KMS-11 (cell line): ENCODE results near the gene TIMM10.

Experiments used
- H2AFZ ChIP-seq: fragments of 200-600 bp; sonication (generic); 2 replicates; pipeline ENCODE4 v1.6.1; 2016; ENCODE audit warnings: antibody characterized with exemption, mixed run types, low read depth
- H3K27ac ChIP-seq: fragments of 200-600 bp; sonication (generic); 2 replicates; pipeline ENCODE4 v1.6.1; 2016; ENCODE audit warnings: mild to moderate bottlenecking, mixed run types
- H3K27me3 ChIP-seq: fragments of 200-600 bp; sonication (generic); 2 replicates; pipeline ENCODE4 v1.6.1; 2017; ENCODE audit warnings: mild to moderate bottlenecking, low read depth, mixed run types, moderate library complexity; ENCODE audit not compliant: insufficient read depth
- H3K36me3 ChIP-seq: fragments of 200-600 bp; sonication (generic); 2 replicates; pipeline ENCODE4 v1.6.1; 2017; ENCODE audit warnings: mild to moderate bottlenecking, mixed run types; ENCODE audit not compliant: insufficient read depth
- H3K4me1 ChIP-seq: fragments of 200-600 bp; sonication (generic); 2 replicates; pipeline ENCODE4 v1.6.1; 2016; ENCODE audit warnings: mild to moderate bottlenecking, low read depth, mixed run types; ENCODE audit not compliant: poor library complexity, severe bottlenecking
- H3K4me2 ChIP-seq: fragments of 200-600 bp; sonication (generic); 2 replicates; pipeline ENCODE4 v1.7.0; 2016; ENCODE audit warnings: mild to moderate bottlenecking, mixed run types
- H3K4me3 ChIP-seq: fragments of 200-600 bp; sonication (generic); IDR thresholded peaks from 2 replicates; pipeline ENCODE4 v1.6.1; 2017; ENCODE audit warnings: low read depth, low read length, mixed read lengths; ENCODE audit not compliant: insufficient read depth
- H3K79me2 ChIP-seq: fragments of 200-600 bp; sonication (generic); 2 replicates; pipeline ENCODE4 v1.6.1; 2016; ENCODE audit warnings: low read depth, mixed run types; ENCODE audit not compliant: insufficient read depth
- H3K9ac ChIP-seq: fragments of 200-600 bp; sonication (generic); 2 replicates; pipeline ENCODE4 v1.6.1; 2016; ENCODE audit warnings: mild to moderate bottlenecking, mixed run types
- H4K20me1 ChIP-seq: fragments of 200-600 bp; sonication (generic); 2 replicates; pipeline ENCODE4 v1.6.1; 2016; ENCODE audit warnings: mild to moderate bottlenecking, mixed run types; ENCODE audit not compliant: insufficient read depth
- TF ChIP-seq, protein P1 (sequence below): fragments of 200-600 bp; sonication (generic); conservative IDR thresholded peaks from 2 replicates; pipeline ENCODE4 v1.6.1; 2017; ENCODE audit warnings: low read depth, mild to moderate bottlenecking, antibody characterized with exemption, low read length, moderate library complexity, mixed read lengths

Gene TIMM10

GRCh38 chr11:57530215-57530595 lies 349 bp downstream of the TIMM10 start:
- Histone ChIP-seq H3K4me1 (peaks cover 26% of the 10 kb centered on the region), H2AFZ (peak overlapping the region; percentile 11; the same call in 1 of the 2 replicates), H4K20me1 (no peaks in the 10 kb centered on the region), H3K27ac (peak overlapping the region; percentile 44; the same call in 1 of the 2 replicates), H3K79me2 (peaks cover 19% of the 10 kb centered on the region), H3K4me3 (no peak overlapping the region), H3K27me3 (no peaks in the 10 kb centered on the region), H3K9ac (peak overlapping the region; percentile 78), H3K4me2 (peak overlapping the region; percentile 77), H3K36me3 (no peaks in the 10 kb centered on the region)
- TF ChIP-seq, protein P1, sequence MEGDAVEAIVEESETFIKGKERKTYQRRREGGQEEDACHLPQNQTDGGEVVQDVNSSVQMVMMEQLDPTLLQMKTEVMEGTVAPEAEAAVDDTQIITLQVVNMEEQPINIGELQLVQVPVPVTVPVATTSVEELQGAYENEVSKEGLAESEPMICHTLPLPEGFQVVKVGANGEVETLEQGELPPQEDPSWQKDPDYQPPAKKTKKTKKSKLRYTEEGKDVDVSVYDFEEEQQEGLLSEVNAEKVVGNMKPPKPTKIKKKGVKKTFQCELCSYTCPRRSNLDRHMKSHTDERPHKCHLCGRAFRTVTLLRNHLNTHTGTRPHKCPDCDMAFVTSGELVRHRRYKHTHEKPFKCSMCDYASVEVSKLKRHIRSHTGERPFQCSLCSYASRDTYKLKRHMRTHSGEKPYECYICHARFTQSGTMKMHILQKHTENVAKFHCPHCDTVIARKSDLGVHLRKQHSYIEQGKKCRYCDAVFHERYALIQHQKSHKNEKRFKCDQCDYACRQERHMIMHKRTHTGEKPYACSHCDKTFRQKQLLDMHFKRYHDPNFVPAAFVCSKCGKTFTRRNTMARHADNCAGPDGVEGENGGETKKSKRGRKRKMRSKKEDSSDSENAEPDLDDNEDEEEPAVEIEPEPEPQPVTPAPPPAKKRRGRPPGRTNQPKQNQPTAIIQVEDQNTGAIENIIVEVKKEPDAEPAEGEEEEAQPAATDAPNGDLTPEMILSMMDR, result no peak

DNA sequence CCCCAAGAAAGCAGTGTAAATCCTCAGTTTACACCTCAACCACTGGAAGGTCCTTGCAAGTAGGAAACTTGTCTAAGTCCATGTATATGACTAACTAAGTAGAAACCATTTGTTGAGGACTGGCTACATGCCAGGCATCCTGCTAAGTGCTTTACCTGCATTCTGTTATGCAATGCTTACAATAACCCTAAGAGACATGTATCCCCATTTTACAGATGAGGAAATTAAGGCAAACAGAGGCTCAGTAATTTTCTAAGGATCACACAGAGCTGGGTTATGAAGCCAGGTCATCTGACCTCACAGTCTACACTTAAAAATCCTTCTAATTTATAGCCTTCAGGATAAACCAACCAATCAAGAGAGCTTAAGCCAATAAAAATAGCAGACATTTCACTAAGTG lies 1.5 kb downstream of the TIMM10 start:
- H3K36me3 ChIP-seq, result no peaks in the 10 kb centered on the region

DNA sequence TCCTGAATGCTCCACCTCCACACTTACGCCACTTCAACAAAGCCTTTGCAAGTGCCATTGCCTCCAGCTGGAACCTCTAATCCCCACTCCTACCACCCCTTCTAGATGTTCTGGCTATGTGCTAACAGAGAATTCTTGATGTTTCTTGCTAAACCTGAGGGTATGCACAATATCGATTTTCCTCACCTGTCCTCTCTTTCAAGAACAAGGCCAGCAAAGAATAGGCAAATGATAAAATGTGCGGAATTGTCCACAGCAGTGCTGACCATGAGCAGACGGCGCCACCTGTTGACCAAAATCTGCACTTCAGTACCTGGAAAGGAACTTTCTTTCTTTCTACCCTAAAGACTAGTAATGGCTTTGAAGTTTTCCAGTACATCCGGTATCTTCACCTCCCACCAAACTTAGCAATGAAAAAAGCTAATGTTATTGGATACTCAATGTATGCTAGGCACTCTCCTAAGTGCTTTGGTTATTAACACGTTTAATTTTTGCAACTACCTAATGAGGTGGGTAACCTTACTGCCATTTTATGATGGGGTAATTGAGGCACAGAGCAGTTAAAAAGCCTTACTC lies 3.4 kb downstream of the TIMM10 start:
- H2AFZ ChIP-seq, result no peak overlapping the region
- TF ChIP-seq, protein P1, result peak; percentile 95
- no peak overlapping the region for H3K27ac ChIP-seq
- H3K9ac ChIP-seq, result no peak overlapping the region
- H3K27me3 ChIP-seq, result no peaks in the 10 kb centered on the region
- no peaks in the 10 kb centered on the region for H4K20me1 ChIP-seq
- H3K4me2 ChIP-seq, result no peak overlapping the region
- peaks cover 19% of the 10 kb centered on the region for H3K79me2 ChIP-seq
- H3K36me3 ChIP-seq, result no peaks in the 10 kb centered on the region
- no peak overlapping the region for H3K4me3 ChIP-seq
- peaks cover 26% of the 10 kb centered on the region for H3K4me1 ChIP-seq

More for the DNA sequence above, 1.5 kb downstream of the TIMM10 start:
- TF ChIP-seq, protein P1, result no peak
- H3K9ac ChIP-seq, result peak overlapping the region; percentile 8; the same call in 1 of the 2 replicates
- no peaks in the 10 kb centered on the region for H3K27me3 ChIP-seq
- H4K20me1 ChIP-seq, result no peaks in the 10 kb centered on the region
- peaks cover 26% of the 10 kb centered on the region for H3K4me1 ChIP-seq
- no peak overlapping the region for H3K27ac ChIP-seq
- H3K4me3 ChIP-seq, result no peak overlapping the region
- H2AFZ ChIP-seq, result no peak overlapping the region
- H3K79me2 ChIP-seq, result peaks cover 19% of the 10 kb centered on the region
- H3K4me2 ChIP-seq, result peak overlapping the region; percentile 77

DNA sequence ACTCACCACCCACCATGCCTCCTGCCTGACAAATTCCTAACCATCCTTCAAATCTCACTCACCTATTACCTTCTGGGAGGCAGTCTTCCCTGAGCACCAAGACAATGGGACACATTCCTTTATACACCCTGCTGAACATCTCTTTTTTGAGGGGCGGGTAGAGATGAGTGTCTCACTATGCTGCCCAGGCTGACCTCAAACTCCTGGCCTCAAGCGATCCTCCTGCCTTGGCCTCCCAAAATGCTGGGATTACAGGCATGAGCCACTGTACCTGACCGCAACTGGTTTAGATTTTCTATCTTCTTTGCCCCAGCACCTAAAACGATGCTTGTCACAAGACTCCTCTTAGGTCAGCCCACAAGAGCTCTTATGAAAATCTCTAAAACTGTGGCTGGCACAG lies 7.1 kb downstream of the TIMM10 start:
- no peak overlapping the region for H3K4me2 ChIP-seq

More for the DNA sequence above, 7.1 kb downstream of the TIMM10 start:
- Histone ChIP-seq H3K36me3 (no peaks in the 10 kb centered on the region), H3K4me3 (no peak overlapping the region), H3K27me3 (no peaks in the 10 kb centered on the region), H3K9ac (no peak overlapping the region), H3K4me1 (peaks cover 10% of the 10 kb centered on the region), H3K79me2 (no peaks in the 10 kb centered on the region), H2AFZ (no peak overlapping the region), H3K27ac (no peak overlapping the region), H4K20me1 (no peaks in the 10 kb centered on the region)
- TF ChIP-seq, protein P1, result no peak
